HG03558 (cell line): ENCODE data around the gene LHFPL3.
"Not testable (repeated sequence)": the region's sequence is repeated elsewhere in the genome, so short reads cannot be mapped to it uniquely, and the experiment has no call there.

Experiments
- ATAC-seq: cut with Tn5 transposase; IDR thresholded peaks from one replicate; pipeline ENCODE4 v1.9.1; 2021; ENCODE audit warnings: moderate number of reproducible peaks; ENCODE audit not compliant: unreplicated experiment; ENCODE audit errors: extremely low read depth

LHFPL3 gene

GRCh38 chr7:104661575-104661974, 333.2 kb downstream of the LHFPL3 start:
- ATAC-seq: no peak

- ATAC-seq: no peak
Measured at GRCh38 chr7:104664648-104665047, 336.2 kb downstream of the LHFPL3 start.

GRCh38 chr7:104677587-104677986, 349.2 kb downstream of the LHFPL3 start:
- ATAC-seq: no peak

- no peak for ATAC-seq
Measured at GRCh38 chr7:104679085-104679484, 350.7 kb downstream of the LHFPL3 start.

GRCh38 chr7:104686286-104686685, 357.9 kb downstream of the LHFPL3 start:
- no peak for ATAC-seq

GRCh38 chr7:104694710-104695109, 366.3 kb downstream of the LHFPL3 start:
- ATAC-seq: no peak

- no peak for ATAC-seq
Measured at GRCh38 chr7:104695563-104695962, 367.2 kb downstream of the LHFPL3 start.

GRCh38 chr7:104700336-104700735, 371.9 kb downstream of the LHFPL3 start:
- ATAC-seq: no peak

- ATAC-seq: not testable (repeated sequence)
Measured at GRCh38 chr7:104721027-104721426, 392.6 kb downstream of the LHFPL3 start.

GRCh38 chr7:104723001-104723400, 394.6 kb downstream of the LHFPL3 start:
- no peak for ATAC-seq

- no peak for ATAC-seq
Measured at GRCh38 chr7:104758504-104758903, 430.1 kb downstream of the LHFPL3 start.

GRCh38 chr7:104761892-104762291, 433.5 kb downstream of the LHFPL3 start:
- ATAC-seq: no peak

- ATAC-seq: no peak
Measured at GRCh38 chr7:104767113-104767512, 438.7 kb downstream of the LHFPL3 start.

- ATAC-seq: no peak
Measured at GRCh38 chr7:104767826-104768536, 439.6 kb downstream of the LHFPL3 start.

- no peak for ATAC-seq
Measured at GRCh38 chr7:104772405-104773345, 444.3 kb downstream of the LHFPL3 start.

- ATAC-seq: no peak
Measured at GRCh38 chr7:104773796-104774195, 445.4 kb downstream of the LHFPL3 start.

GRCh38 chr7:104775531-104775930, 447.1 kb downstream of the LHFPL3 start:
- ATAC-seq: no peak

- no peak for ATAC-seq
Measured at GRCh38 chr7:104777301-104777800, 448.9 kb downstream of the LHFPL3 start.

- no peak for ATAC-seq
Measured at GRCh38 chr7:104779888-104780287, 451.5 kb downstream of the LHFPL3 start.

- no peak for ATAC-seq
Measured at GRCh38 chr7:104784686-104785085, 456.3 kb downstream of the LHFPL3 start.

GRCh38 chr7:104789780-104790179, 461.4 kb downstream of the LHFPL3 start:
- ATAC-seq: no peak
